ENCODE data around the gene UBD. TPM values are rescaled to one million over a fixed set of nuclear protein-coding genes. Genes with fewer than 3 reads are reported as not detected.

Gene UBD
- total RNA-seq, 1 donor from 2014 or later = 1.9 TPM

GRCh38 chr6:29561606-29562181, 2.2 kb upstream of the UBD start:
- Mint-ChIP-seq H3K9me3 (ENCODE audit: low read depth) (no peaks in the 10 kb centered on the region), H3K4me1 (ENCODE audit: low read depth) (peaks cover 8% of the 10 kb centered on the region), H3K27me3 (peaks cover 30% of the 10 kb centered on the region), H3K27ac (no peak overlapping the region), H3K4me3 (ENCODE audit: low read depth) (no peak overlapping the region), H3K36me3 (ENCODE audit: insufficient read depth) (no peaks in the 10 kb centered on the region)
- no peak for DNase-seq (ENCODE audit: low spot score, unreplicated experiment)
- no peak for TF ChIP-seq CTCF (IDR thresholded peaks at IDR 0.05; ENCODE audit: unreplicated experiment)

GRCh38 chr6:29561091-29561490, 1.6 kb upstream of the UBD start:
- no peak overlapping the region for H3K27ac Mint-ChIP-seq
- no peaks in the 10 kb centered on the region for H3K9me3 Mint-ChIP-seq (ENCODE audit: low read depth)
- no peak for DNase-seq (ENCODE audit: low spot score, unreplicated experiment)
- TF ChIP-seq CTCF (IDR thresholded peaks at IDR 0.05; ENCODE audit: unreplicated experiment) = no peak
- no peaks in the 10 kb centered on the region for H3K36me3 Mint-ChIP-seq (ENCODE audit: insufficient read depth)
- peaks cover 8% of the 10 kb centered on the region for H3K4me1 Mint-ChIP-seq (ENCODE audit: low read depth)
- H3K27me3 Mint-ChIP-seq = peaks cover 36% of the 10 kb centered on the region
- H3K4me3 Mint-ChIP-seq (ENCODE audit: low read depth) = no peak overlapping the region

GRCh38 chr6:29558439-29559079, 973 bp downstream of the UBD start:
- TF ChIP-seq CTCF (IDR thresholded peaks at IDR 0.05; ENCODE audit: unreplicated experiment) = no peak
- H3K4me1 Mint-ChIP-seq (ENCODE audit: low read depth) = peaks cover 8% of the 10 kb centered on the region
- no peak overlapping the region for H3K4me3 Mint-ChIP-seq (ENCODE audit: low read depth)
- H3K27me3 Mint-ChIP-seq = peaks cover 57% of the 10 kb centered on the region
- DNase-seq (ENCODE audit: low spot score, unreplicated experiment) = no peak
- no peak overlapping the region for H3K27ac Mint-ChIP-seq
- no peaks in the 10 kb centered on the region for H3K9me3 Mint-ChIP-seq (ENCODE audit: low read depth)
- H3K36me3 Mint-ChIP-seq (ENCODE audit: insufficient read depth) = no peaks in the 10 kb centered on the region

GRCh38 chr6:29557320-29557719, 2.2 kb downstream of the UBD start:
- Mint-ChIP-seq H3K36me3 (ENCODE audit: insufficient read depth) (no peaks in the 10 kb centered on the region), H3K4me3 (ENCODE audit: low read depth) (no peak overlapping the region), H3K27ac (no peak overlapping the region), H3K4me1 (ENCODE audit: low read depth) (peaks cover 8% of the 10 kb centered on the region), H3K27me3 (peaks cover 67% of the 10 kb centered on the region), H3K9me3 (ENCODE audit: low read depth) (no peaks in the 10 kb centered on the region)
- no peak for DNase-seq (ENCODE audit: low spot score, unreplicated experiment)
- TF ChIP-seq CTCF (IDR thresholded peaks at IDR 0.05; ENCODE audit: unreplicated experiment) = no peak

- DNase-seq (ENCODE audit: low spot score, unreplicated experiment) = no peak
- no peak for TF ChIP-seq CTCF (IDR thresholded peaks at IDR 0.05; ENCODE audit: unreplicated experiment)
- Mint-ChIP-seq H3K27ac (no peak overlapping the region), H3K4me1 (ENCODE audit: low read depth) (peaks cover 4% of the 10 kb centered on the region), H3K27me3 (peaks cover 85% of the 10 kb centered on the region), H3K4me3 (ENCODE audit: low read depth) (no peak overlapping the region), H3K9me3 (ENCODE audit: low read depth) (no peaks in the 10 kb centered on the region), H3K36me3 (ENCODE audit: insufficient read depth) (no peaks in the 10 kb centered on the region)
Observed at GRCh38 chr6:29554764-29555163, 4.8 kb downstream of the UBD start.

Data from progenitor cell of endocrine pancreas (in vitro differentiated cells).